Endodermal cell (in vitro differentiated cells): ENCODE measurements around the gene SPHKAP. TPM values are rescaled to one million over a fixed set of nuclear protein-coding genes. Genes with fewer than 3 reads are reported as not detected.

Experiments
- DNase-seq: peaks from one replicate; pipeline ENCODE4 v3.0.0-alpha.2; 2017
- H3K27ac ChIP-seq: 2 replicates; pipeline ENCODE4 v1.5.1; 2013; ENCODE audit warnings: mild to moderate bottlenecking, low read depth, low read length, moderate library complexity
- H3K27me3 ChIP-seq: 2 replicates; pipeline ENCODE4 v1.6.1; 2013; ENCODE audit warnings: mild to moderate bottlenecking, low read length, moderate library complexity; ENCODE audit not compliant: insufficient read depth, control insufficient read depth, poor library complexity, severe bottlenecking
- H3K36me3 ChIP-seq: 2 replicates; pipeline ENCODE4 v1.7.0; 2013; ENCODE audit warnings: mild to moderate bottlenecking, low read length, moderate library complexity; ENCODE audit not compliant: control insufficient read depth, insufficient read depth
- H3K4me1 ChIP-seq: one replicate; pipeline ENCODE4 v1.7.0; 2013; ENCODE audit warnings: low read length; ENCODE audit not compliant: control insufficient read depth, insufficient read depth
- H3K4me3 ChIP-seq: 2 replicates; pipeline ENCODE4 v1.5.1; 2013; ENCODE audit warnings: mild to moderate bottlenecking, low read length, moderate library complexity
- H3K9ac ChIP-seq: 2 replicates; pipeline ENCODE4 v1.6.1; 2013; ENCODE audit warnings: mild to moderate bottlenecking, low read length, moderate library complexity; ENCODE audit not compliant: poor library complexity, severe bottlenecking; ENCODE audit errors: extremely low read depth
- H3K9me3 ChIP-seq: 2 replicates; pipeline ENCODE4 v1.6.1; 2013; ENCODE audit warnings: mild to moderate bottlenecking, low read length, moderate library complexity; ENCODE audit not compliant: control insufficient read depth
- H3K27ac Mint-ChIP-seq: 2 replicates; pipeline ENCODE4 v1.8.0; 2020; ENCODE audit warnings: mixed read lengths
- H3K27me3 Mint-ChIP-seq: 2 replicates; pipeline ENCODE4 v1.8.0; 2021; ENCODE audit warnings: mild to moderate bottlenecking, mixed read lengths; ENCODE audit not compliant: insufficient read depth
- H3K36me3 Mint-ChIP-seq: 2 replicates; pipeline ENCODE4 v1.8.0; 2020; ENCODE audit warnings: low read depth, mixed read lengths
- H3K4me1 Mint-ChIP-seq: 2 replicates; pipeline ENCODE4 v1.8.0; 2020; ENCODE audit warnings: mixed read lengths
- H3K4me3 Mint-ChIP-seq: 2 replicates; pipeline ENCODE4 v1.8.0; 2020; ENCODE audit warnings: mild to moderate bottlenecking, moderate library complexity, mixed read lengths
- H3K9me3 Mint-ChIP-seq: 2 replicates; pipeline ENCODE4 v1.8.0; 2020; ENCODE audit warnings: mild to moderate bottlenecking, mixed read lengths
- CTCF ChIP-seq: fragments of 200-600 bp; sonication (generic); conservative IDR thresholded peaks from 2 replicates; pipeline ENCODE4 v1.5.0; 2021; ENCODE audit warnings: antibody characterized with exemption, mild to moderate bottlenecking
- WGBS, 2 experiments: methylation state at CpG; one replicate each; pipeline versions ENCODE4 v1.1.5 to v1.1.7; 2013; ENCODE audit warnings: missing lambda C conversion rate in 2 of 2, mixed read lengths in 1 of 2; ENCODE audit not compliant: insufficient coverage in 1 of 2, insufficient read length in 1 of 2; 5-methylcytosine and 5-hydroxymethylcytosine counted together
- total RNA-seq, 2 donors: library from RNA; stranded (reverse); fragmentation: NEBNext Ultra II Directional in 1 of 2; extraction: Animal tissue kit (Norgen Biotek cat#: 25700) in 1 of 2; gene quantifications; 2 replicates in 1 of 2; 3 replicates in 1 of 2; pipeline ENCODE4 v1.2.1, GENCODE V29; 2021

Gene SPHKAP
- total RNA-seq, 2 donors from 2014 or later = 0.18 TPM; not detected in 1

GRCh38 chr2:228067309-228067708, 114.2 kb downstream of the SPHKAP start:
- Mint-ChIP-seq H3K4me1 (no peaks in the 10 kb centered on the region), H3K4me3 (no peak overlapping the region), H3K27ac (no peak overlapping the region), H3K36me3 (no peaks in the 10 kb centered on the region), H3K9me3 (no peaks in the 10 kb centered on the region), H3K27me3 (no peaks in the 10 kb centered on the region)
- Histone ChIP-seq H3K4me3 (no peak overlapping the region), H3K27me3 (no peaks in the 10 kb centered on the region), H3K36me3 (no peaks in the 10 kb centered on the region), H3K27ac (no peak overlapping the region), H3K9me3 (no peaks in the 10 kb centered on the region), H3K4me1 (no peaks in the 10 kb centered on the region), H3K9ac (no peak overlapping the region)
- DNase-seq = no peak
- TF ChIP-seq CTCF = no peak
- WGBS, 2 experiments = 77% methylated on average over 1 of the region's 1 CpG; no CpG with 5 or more reads in 1 of the 2 experiments

GRCh38 chr2:228066126-228066798, 115.2 kb downstream of the SPHKAP start:
- no peaks in the 10 kb centered on the region for H3K4me1 ChIP-seq
- H3K4me3 ChIP-seq = no peak overlapping the region
- H3K36me3 Mint-ChIP-seq = no peaks in the 10 kb centered on the region
- H3K36me3 ChIP-seq = no peaks in the 10 kb centered on the region
- no peaks in the 10 kb centered on the region for H3K4me1 Mint-ChIP-seq
- DNase-seq = no peak
- H3K27me3 ChIP-seq = no peaks in the 10 kb centered on the region
- no peaks in the 10 kb centered on the region for H3K9me3 ChIP-seq
- no peak for TF ChIP-seq CTCF
- no peaks in the 10 kb centered on the region for H3K27me3 Mint-ChIP-seq
- no peak overlapping the region for H3K4me3 Mint-ChIP-seq
- no peak overlapping the region for H3K27ac ChIP-seq
- 83 to 84% methylated on average over 3 to 5 of the region's 5 CpGs for WGBS, 2 experiments
- H3K9ac ChIP-seq = no peak overlapping the region
- H3K27ac Mint-ChIP-seq = no peak overlapping the region
- no peaks in the 10 kb centered on the region for H3K9me3 Mint-ChIP-seq

GRCh38 chr2:228065686-228066085, 115.8 kb downstream of the SPHKAP start:
- H3K4me1 Mint-ChIP-seq = no peaks in the 10 kb centered on the region
- TF ChIP-seq CTCF = no peak
- 67 to 85% methylated on average over 2 of the region's 2 CpGs for WGBS, 2 experiments

More at GRCh38 chr2:228065686-228066085, 115.8 kb downstream of the SPHKAP start:
- H3K27ac Mint-ChIP-seq = no peak overlapping the region
- H3K4me1 ChIP-seq = no peaks in the 10 kb centered on the region
- DNase-seq = no peak
- H3K9ac ChIP-seq = no peak overlapping the region
- H3K9me3 Mint-ChIP-seq = no peaks in the 10 kb centered on the region
- H3K36me3 Mint-ChIP-seq = no peaks in the 10 kb centered on the region
- H3K9me3 ChIP-seq = no peaks in the 10 kb centered on the region
- H3K27me3 ChIP-seq = no peaks in the 10 kb centered on the region
- no peak overlapping the region for H3K4me3 ChIP-seq
- H3K4me3 Mint-ChIP-seq = no peak overlapping the region
- H3K27me3 Mint-ChIP-seq = no peaks in the 10 kb centered on the region
- no peak overlapping the region for H3K27ac ChIP-seq
- no peaks in the 10 kb centered on the region for H3K36me3 ChIP-seq
